ENCODE results near the gene ZMIZ1. TPM values are rescaled to one million over a fixed set of nuclear protein-coding genes. Genes with fewer than 3 reads are reported as not detected.
A peak's percentile ranks its signal among the peaks of the same experiment; 100 is the strongest.

The ZMIZ1 gene
- total RNA-seq, 2 experiments from 2014 or later, result 14.6 to 15.5 TPM

- CTCF ChIA-PET, result no interaction called here
- H3K27ac Mint-ChIP-seq, result peak overlapping the region; percentile 90
- Histone ChIP-seq H3K9me3 (ENCODE audit: control insufficient read depth in 1 of 2, insufficient read depth in 1 of 2, low read length in 2 of 2) (no peaks in the 10 kb centered on the region), H3K36me3 (ENCODE audit: insufficient read depth, low read length) (peaks cover 10% of the 10 kb centered on the region), H3K4me1 (ENCODE audit: insufficient read depth, low read length) (peaks cover 42% of the 10 kb centered on the region), H3K4me3 (ENCODE audit: low read length) (no peak overlapping the region), H3K27ac (ENCODE audit: low read depth in 1 of 2, low read length in 2 of 2) (peak overlapping the region; percentile 23 to 36), H3K27me3 (ENCODE audit: control insufficient read depth in 1 of 2, insufficient read depth in 2 of 2, low read length in 2 of 2) (no peaks in the 10 kb centered on the region)
- H3K27me3 Mint-ChIP-seq, result no peaks in the 10 kb centered on the region
- H3K4me3 Mint-ChIP-seq, result peak overlapping the region; percentile 65
- POLR2A ChIA-PET, result no interaction called here
- no peaks in the 10 kb centered on the region for H3K9me3 Mint-ChIP-seq
- peaks cover 6% of the 10 kb centered on the region for H3K36me3 Mint-ChIP-seq (ENCODE audit: low read depth)
- intact Hi-C loops (cut with DNase I, micrococcal nuclease), result no loop called here
- DNase-seq (no peak), ATAC-seq (ENCODE audit: poor library complexity) (peak; percentile 25)
- TF ChIP-seq, protein P1, sequence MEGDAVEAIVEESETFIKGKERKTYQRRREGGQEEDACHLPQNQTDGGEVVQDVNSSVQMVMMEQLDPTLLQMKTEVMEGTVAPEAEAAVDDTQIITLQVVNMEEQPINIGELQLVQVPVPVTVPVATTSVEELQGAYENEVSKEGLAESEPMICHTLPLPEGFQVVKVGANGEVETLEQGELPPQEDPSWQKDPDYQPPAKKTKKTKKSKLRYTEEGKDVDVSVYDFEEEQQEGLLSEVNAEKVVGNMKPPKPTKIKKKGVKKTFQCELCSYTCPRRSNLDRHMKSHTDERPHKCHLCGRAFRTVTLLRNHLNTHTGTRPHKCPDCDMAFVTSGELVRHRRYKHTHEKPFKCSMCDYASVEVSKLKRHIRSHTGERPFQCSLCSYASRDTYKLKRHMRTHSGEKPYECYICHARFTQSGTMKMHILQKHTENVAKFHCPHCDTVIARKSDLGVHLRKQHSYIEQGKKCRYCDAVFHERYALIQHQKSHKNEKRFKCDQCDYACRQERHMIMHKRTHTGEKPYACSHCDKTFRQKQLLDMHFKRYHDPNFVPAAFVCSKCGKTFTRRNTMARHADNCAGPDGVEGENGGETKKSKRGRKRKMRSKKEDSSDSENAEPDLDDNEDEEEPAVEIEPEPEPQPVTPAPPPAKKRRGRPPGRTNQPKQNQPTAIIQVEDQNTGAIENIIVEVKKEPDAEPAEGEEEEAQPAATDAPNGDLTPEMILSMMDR (IDR thresholded peaks at IDR 0.05), result no peak
- peaks cover 58% of the 10 kb centered on the region for H3K4me1 Mint-ChIP-seq (ENCODE audit: low read depth)
Measured at GRCh38 chr10:79136236-79137005, 67.7 kb downstream of the ZMIZ1 start.

DNA sequence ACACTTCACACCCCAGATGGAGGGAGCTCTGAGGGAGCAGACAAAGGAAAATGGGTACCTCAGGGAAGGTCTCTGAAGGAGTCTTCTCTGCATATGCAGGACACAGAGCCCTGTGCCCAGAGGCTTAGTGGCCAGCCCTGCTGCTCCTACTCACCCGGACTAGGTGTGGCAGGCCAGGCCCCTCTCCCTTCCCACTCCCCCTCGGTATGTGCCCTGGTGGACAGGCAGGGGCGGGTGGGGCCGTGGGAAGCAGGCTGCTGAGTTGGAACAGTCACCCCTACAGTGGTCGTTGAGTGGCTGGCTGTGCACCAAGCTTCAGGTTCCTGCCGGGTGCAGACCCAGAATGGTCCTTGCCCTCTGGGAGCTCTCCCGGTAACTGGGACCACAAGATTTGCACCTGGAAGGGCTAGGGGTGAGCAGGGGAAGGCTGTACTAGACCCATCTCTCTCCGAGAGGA lies 68.6 kb downstream of the ZMIZ1 start:
- H3K4me1 Mint-ChIP-seq (ENCODE audit: low read depth), result peaks cover 58% of the 10 kb centered on the region
- peak overlapping the region; percentile 69 for H3K4me3 Mint-ChIP-seq
- H3K27ac Mint-ChIP-seq, result peak overlapping the region; percentile 90
- H3K9me3 Mint-ChIP-seq, result no peaks in the 10 kb centered on the region
- no peaks in the 10 kb centered on the region for H3K27me3 Mint-ChIP-seq
- CTCF ChIA-PET, result no interaction called here
- Histone ChIP-seq H3K4me3 (ENCODE audit: low read length) (peak overlapping the region; percentile 35), H3K27me3 (ENCODE audit: control insufficient read depth in 1 of 2, insufficient read depth in 2 of 2, low read length in 2 of 2) (no peaks in the 10 kb centered on the region), H3K4me1 (ENCODE audit: insufficient read depth, low read length) (peaks cover 42% of the 10 kb centered on the region), H3K9me3 (ENCODE audit: control insufficient read depth in 1 of 2, insufficient read depth in 1 of 2, low read length in 2 of 2) (no peaks in the 10 kb centered on the region), H3K36me3 (ENCODE audit: insufficient read depth, low read length) (peaks cover 10% of the 10 kb centered on the region), H3K27ac (ENCODE audit: low read depth in 1 of 2, low read length in 2 of 2) (peak overlapping the region; percentile 17 to 29)
- TF ChIP-seq, protein P1 (IDR thresholded peaks at IDR 0.05), result no peak
- ATAC-seq (ENCODE audit: poor library complexity), result no peak
- H3K36me3 Mint-ChIP-seq (ENCODE audit: low read depth), result peaks cover 6% of the 10 kb centered on the region
- POLR2A ChIA-PET, result interaction anchor here (1.2 kb wide), 1 partner anchor 12 kb away, joined by 4 read pairs; no protein-coding TSS in a partner anchor
- DNase-seq, result no peak
- intact Hi-C loops (cut with DNase I, micrococcal nuclease), result no loop called here

DNA sequence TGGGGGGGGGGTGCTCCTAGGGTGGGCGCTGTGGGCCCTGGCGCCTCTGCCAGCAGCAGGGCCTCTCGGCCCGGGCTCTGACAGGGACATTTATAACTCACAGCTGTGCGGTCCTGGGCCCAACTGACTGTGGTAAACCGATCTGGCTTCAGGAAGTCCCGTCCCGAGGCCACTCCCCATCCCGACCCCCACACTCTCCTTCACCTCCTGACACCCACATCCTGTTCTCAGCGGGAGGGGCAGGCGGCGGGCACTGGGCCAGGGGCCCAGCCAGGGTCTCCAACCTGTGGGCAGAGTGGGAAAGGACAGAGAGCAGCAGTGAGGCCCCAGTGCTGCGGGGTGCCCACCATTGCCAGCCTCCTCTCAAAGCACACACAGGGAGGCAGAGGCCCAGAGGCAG lies 69.1 kb downstream of the ZMIZ1 start:
- no peaks in the 10 kb centered on the region for H3K27me3 ChIP-seq (ENCODE audit: control insufficient read depth in 1 of 2, insufficient read depth in 2 of 2, low read length in 2 of 2)
- POLR2A ChIA-PET, result interaction anchor here (1.2 kb wide), 1 partner anchor 11 kb away, joined by 4 read pairs; no protein-coding TSS in a partner anchor
- intact Hi-C loops (cut with DNase I, micrococcal nuclease), result no loop called here
- peak overlapping the region; percentile 17 to 40 for H3K27ac ChIP-seq (ENCODE audit: low read depth in 1 of 2, low read length in 2 of 2)
- peaks cover 43% of the 10 kb centered on the region for H3K4me1 ChIP-seq (ENCODE audit: insufficient read depth, low read length)
- Mint-ChIP-seq H3K4me3 (peak overlapping the region; percentile 17), H3K36me3 (ENCODE audit: low read depth) (peaks cover 6% of the 10 kb centered on the region), H3K27ac (peak overlapping the region; percentile 90), H3K9me3 (no peaks in the 10 kb centered on the region), H3K4me1 (ENCODE audit: low read depth) (peaks cover 61% of the 10 kb centered on the region), H3K27me3 (no peaks in the 10 kb centered on the region)
- no peaks in the 10 kb centered on the region for H3K9me3 ChIP-seq (ENCODE audit: control insufficient read depth in 1 of 2, insufficient read depth in 1 of 2, low read length in 2 of 2)
- TF ChIP-seq, protein P1 (IDR thresholded peaks at IDR 0.05), result no peak
- peaks cover 12% of the 10 kb centered on the region for H3K36me3 ChIP-seq (ENCODE audit: insufficient read depth, low read length)
- ATAC-seq (ENCODE audit: poor library complexity) (peak; percentile 59), DNase-seq (peak in 10 of 14 experiments; percentile 7 to 66 (median 40))
- peak overlapping the region; percentile 35 for H3K4me3 ChIP-seq (ENCODE audit: low read length)
- CTCF ChIA-PET, result no interaction called here

Measured in CD4-positive, alpha-beta T cell (primary cell).